ENCODE data around the gene KLRF1.
A peak's percentile ranks its signal among the peaks of the same experiment; 100 is the strongest.
"Not testable (repeated sequence)": the region's sequence is repeated elsewhere in the genome, so short reads cannot be mapped to it uniquely, and the experiment has no call there.

Gene KLRF1

DNA sequence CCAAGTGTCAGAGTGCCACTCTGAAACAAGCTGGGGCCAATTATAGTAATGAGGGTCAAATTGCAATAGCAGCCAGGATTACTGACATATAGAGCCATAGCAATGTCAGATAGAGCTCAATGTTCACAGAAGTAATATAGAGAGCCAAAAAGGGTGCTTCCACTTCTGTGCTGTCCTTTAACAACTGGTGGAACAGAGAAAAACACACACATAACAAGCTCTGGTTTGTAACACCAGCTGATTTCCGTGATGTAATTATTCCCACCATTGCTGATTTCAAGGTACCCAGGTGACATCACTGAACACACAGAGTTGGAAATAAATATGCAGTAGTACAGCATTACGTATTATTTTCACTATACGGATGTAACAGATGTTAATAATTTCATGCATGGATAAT is 44.9 kb downstream of the KLRF1 start:
- DNase-seq, result peak; percentile 8

DNA sequence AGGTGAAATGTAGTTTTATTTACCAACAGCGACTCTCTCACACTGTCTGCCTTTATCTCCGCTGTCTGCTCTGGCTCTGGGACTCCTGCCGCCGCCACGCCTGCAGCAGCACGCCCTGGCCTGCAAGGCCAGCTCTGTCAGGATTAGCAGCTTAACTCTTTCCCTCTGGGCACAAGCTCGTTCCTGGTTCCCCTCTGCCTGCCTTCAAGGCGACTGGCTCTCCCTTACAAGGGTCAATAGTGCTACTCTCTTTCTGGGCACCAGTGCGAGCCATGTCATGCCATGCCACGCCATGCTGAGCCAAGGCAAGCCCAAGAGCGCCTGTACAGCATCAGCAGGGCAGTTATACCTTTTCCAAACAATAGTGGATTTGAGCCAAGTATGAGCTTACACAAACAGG is 45.5 kb downstream of the KLRF1 start:
- peak; percentile 25 for DNase-seq

DNA sequence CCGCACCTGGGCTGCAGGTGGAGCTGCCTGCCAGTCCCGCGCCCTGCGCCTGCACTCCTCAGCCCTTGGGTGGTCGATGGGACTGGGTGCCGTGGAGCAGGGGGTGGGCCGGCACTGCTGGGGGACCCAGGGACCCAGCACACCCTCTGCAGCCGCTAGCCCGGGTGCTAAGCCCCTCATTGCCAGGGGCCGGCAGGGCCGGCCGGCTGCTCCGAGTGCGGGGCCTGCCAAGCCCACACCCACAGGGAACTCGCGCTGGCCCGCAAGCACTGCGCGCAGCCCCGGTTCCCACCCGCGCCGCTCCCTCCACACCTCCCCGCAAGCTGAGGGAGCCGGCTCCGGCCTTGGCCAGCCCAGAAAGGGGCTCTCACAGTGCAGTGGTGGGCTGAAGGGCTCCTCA is 48.8 kb downstream of the KLRF1 start:
- DNase-seq, result not testable (repeated sequence)

DNA sequence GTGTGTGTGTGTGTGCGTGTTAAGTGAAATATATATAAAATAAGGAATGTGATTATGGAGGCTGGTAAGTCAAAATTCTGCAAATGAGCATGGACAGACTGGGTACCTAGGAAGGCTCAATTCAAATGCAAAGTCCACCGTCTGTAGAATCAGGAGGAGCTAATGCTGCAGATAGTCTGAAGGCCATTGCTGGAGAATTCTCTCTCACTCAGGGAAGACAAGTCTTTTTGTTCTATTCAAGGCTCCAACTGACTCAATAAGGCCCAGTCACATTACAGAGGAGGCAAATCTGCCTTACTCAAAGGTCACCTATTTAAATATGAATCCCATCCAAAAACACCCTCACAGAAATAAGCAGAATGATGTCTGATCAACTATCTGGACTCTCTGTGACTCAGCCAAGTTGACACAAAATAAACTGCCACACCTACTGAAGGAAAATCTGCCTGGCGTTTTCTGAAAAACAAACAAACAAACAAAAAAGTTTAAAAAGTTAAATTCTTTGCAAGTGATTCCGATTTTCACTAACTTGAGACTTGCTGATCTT is 53.3 kb downstream of the KLRF1 start:
- DNase-seq, result no peak

DNA sequence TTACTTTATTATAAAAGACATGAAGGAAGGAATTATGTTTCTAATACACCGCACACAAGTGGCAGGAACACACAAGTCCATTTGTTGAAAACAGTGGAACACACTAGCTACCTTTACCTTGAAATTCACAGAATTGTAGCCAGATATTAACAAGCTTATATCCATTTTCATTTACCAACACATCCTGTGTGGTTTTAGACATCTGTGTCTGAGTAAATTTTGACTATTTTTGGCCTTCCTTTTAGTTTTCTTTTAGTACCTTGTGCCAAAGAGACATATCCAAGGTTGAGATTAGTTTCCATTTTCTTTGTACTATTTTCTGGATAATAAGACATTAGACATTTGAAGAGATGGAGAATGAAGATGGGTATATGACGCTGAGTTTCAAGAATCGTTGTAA is 54.0 kb downstream of the KLRF1 start, which contains the start of gene KLRF2:
Gene KLRF2, plus strand, starts transcription at position 244 of the 400 bp plus-strand sequence. Its CDS starts 107 bp downstream, at position 351.
- DNase-seq, result no peak

DNA sequence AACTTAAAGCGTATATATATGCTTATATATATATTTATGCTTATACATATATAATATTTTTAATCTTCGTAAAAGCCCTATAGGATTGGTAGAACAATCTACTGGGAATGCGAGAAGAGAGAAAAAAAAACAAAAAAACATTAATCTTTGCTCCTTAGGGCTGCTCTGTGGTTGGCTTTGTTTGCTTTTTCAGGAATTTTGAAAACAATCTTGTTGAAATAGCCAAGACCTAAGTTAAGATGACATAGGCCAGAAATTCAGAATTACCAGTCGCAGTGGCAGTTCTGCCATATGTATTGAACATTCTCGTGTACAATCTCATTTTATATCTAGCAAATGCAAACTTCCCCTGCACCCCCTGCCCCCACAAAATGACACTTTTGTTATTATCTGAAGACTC is 54.7 kb downstream of the KLRF1 start:
- no peak for DNase-seq

DNA sequence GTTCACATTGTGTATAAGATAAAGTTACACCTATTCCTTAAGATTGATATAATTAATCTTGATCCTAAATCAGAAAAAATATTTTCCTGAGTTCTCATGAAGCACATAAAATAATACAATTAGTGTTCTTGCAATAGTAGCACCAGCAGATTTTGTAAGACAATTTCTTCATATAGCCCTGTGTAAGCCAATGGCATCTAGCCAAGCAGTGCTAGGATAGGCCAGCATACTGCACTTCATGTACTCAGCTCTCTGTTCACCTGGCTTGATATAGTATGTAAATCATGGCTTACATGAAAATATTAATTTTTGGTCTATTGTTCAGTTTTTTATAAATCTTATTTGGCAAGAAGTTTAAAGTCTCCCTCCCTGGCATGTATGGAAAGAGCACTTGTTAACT is 55.9 kb downstream of the KLRF1 start:
- peak; percentile 20 for DNase-seq

DNA sequence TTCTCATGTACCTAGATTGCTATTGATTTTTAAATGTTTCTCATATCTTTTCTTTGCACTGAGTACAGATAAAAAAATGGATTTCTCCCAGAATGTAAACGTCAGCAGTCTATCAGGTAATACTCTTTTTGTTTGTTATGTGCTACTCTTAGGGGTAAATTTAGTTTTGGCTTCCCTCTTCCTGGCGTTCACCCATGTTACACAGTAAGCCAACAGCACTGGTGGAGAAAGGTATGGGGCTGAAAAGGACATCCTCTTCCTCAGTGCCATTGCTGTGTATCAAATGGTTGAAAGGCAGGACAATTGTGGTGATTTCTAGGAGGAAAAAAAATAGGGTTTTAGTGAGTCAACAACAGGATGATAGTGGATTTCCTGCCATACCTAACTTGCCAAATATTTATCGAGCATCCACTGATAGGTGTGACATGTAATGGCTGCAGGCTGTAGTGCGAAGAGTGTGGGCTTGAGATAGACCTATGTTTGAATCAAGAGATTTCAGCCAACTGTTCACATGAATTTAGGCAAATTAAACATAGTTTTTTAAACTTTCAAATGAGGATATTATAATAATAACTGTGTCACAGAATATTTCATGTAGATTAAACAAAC is 61.5 kb downstream of the KLRF1 start:
- no peak for DNase-seq
